HL-60 (cell line): ENCODE measurements around the gene IFNAR2.

Source experiments
- DNase-seq, 2 experiments: peaks; one replicate each; pipeline ENCODE4 v3.0.0-alpha.2; 2010 to 2020; ENCODE audit warnings: low read depth in 1 of 2, low spot score in 1 of 2
- H3K27ac ChIP-seq: fragments of 250-450 bp; sonication (Bioruptor Pico); replicated peaks from 2 replicates; pipeline ENCODE4 v1.5.1; 2020; ENCODE audit warnings: mild to moderate bottlenecking, moderate library complexity
- H3K27me3 ChIP-seq: fragments of 250-450 bp; sonication (Bioruptor Pico); 2 replicates; pipeline ENCODE4 v1.5.1; 2021; ENCODE audit warnings: mild to moderate bottlenecking, moderate library complexity; ENCODE audit not compliant: insufficient read depth, poor library complexity, severe bottlenecking
- H3K4me3 ChIP-seq: replicated peaks from 2 replicates; pipeline ENCODE4 v1.5.1; 2011; ENCODE audit warnings: mild to moderate bottlenecking, control low read depth, low read length; ENCODE audit not compliant: insufficient read depth
- CTCF ChIP-seq: IDR thresholded peaks from one replicate; pipeline ENCODE4 v1.5.1; 2011; ENCODE audit warnings: low read length, control low read depth, inconsistent platforms; ENCODE audit not compliant: insufficient read depth
- GABPA ChIP-seq: IDR thresholded peaks from 2 replicates; pipeline ENCODE4 v1.6.1; 2012; ENCODE audit warnings: low read depth
- POLR2AphosphoS5 ChIP-seq: IDR thresholded peaks from 2 replicates; pipeline ENCODE4 v1.6.1; 2012; ENCODE audit warnings: low read depth
- REST ChIP-seq: IDR thresholded peaks from 2 replicates; pipeline ENCODE4 v1.6.1; 2012; ENCODE audit warnings: low read depth; ENCODE audit not compliant: insufficient replicate concordance
- SPI1 ChIP-seq: IDR thresholded peaks from 2 replicates; pipeline ENCODE4 v1.6.1; 2012; ENCODE audit warnings: low read depth, mild to moderate bottlenecking, borderline replicate concordance

The IFNAR2 gene

GRCh38 chr21:33202464-33203363, 27.0 kb upstream of the IFNAR2 start:
- DNase-seq = no peak
- Histone ChIP-seq H3K27me3 (no peaks in the 10 kb centered on the region), H3K4me3 (no peak overlapping the region), H3K27ac (no peak overlapping the region)
- TF ChIP-seq POLR2AphosphoS5 (no peak), SPI1 (no peak), REST (no peak), GABPA (no peak), CTCF (no peak)

- H3K27ac ChIP-seq = no peak overlapping the region
- H3K4me3 ChIP-seq = no peak overlapping the region
- no peak for TF ChIP-seq POLR2AphosphoS5
- TF ChIP-seq CTCF = no peak
- TF ChIP-seq SPI1 = no peak
- TF ChIP-seq GABPA = no peak
- TF ChIP-seq REST = no peak
- no peaks in the 10 kb centered on the region for H3K27me3 ChIP-seq
- DNase-seq = no peak
Measured at GRCh38 chr21:33203371-33203724, 26.4 kb upstream of the IFNAR2 start.

GRCh38 chr21:33205476-33205875, 24.3 kb upstream of the IFNAR2 start:
- DNase-seq = peak; percentile 72 to 87
- H3K4me3 ChIP-seq = no peak overlapping the region
- no peaks in the 10 kb centered on the region for H3K27me3 ChIP-seq
- TF ChIP-seq REST = no peak
- TF ChIP-seq SPI1 = peak; percentile 70; the same call in 1 of the 2 replicates
- H3K27ac ChIP-seq = peak overlapping the region; percentile 84
